Measurements from ENCODE around the gene SPATA6L.

The SPATA6L gene

GRCh38 chr9:4588721-4589120 lies 77.6 kb downstream of the SPATA6L start:
- POLR2A ChIA-PET = no interaction called here
- TF ChIP-seq, protein P1, sequence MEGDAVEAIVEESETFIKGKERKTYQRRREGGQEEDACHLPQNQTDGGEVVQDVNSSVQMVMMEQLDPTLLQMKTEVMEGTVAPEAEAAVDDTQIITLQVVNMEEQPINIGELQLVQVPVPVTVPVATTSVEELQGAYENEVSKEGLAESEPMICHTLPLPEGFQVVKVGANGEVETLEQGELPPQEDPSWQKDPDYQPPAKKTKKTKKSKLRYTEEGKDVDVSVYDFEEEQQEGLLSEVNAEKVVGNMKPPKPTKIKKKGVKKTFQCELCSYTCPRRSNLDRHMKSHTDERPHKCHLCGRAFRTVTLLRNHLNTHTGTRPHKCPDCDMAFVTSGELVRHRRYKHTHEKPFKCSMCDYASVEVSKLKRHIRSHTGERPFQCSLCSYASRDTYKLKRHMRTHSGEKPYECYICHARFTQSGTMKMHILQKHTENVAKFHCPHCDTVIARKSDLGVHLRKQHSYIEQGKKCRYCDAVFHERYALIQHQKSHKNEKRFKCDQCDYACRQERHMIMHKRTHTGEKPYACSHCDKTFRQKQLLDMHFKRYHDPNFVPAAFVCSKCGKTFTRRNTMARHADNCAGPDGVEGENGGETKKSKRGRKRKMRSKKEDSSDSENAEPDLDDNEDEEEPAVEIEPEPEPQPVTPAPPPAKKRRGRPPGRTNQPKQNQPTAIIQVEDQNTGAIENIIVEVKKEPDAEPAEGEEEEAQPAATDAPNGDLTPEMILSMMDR (IDR thresholded peaks at IDR 0.05; ENCODE audit: insufficient read depth, low read length, missing control alignments) = no peak
- no peak overlapping the region for H3K4me3 ChIP-seq (ENCODE audit: low read depth, low read length)
- no peak for DNase-seq (ENCODE audit: low read depth, low spot score)
- CTCF ChIA-PET = no interaction called here

DNA sequence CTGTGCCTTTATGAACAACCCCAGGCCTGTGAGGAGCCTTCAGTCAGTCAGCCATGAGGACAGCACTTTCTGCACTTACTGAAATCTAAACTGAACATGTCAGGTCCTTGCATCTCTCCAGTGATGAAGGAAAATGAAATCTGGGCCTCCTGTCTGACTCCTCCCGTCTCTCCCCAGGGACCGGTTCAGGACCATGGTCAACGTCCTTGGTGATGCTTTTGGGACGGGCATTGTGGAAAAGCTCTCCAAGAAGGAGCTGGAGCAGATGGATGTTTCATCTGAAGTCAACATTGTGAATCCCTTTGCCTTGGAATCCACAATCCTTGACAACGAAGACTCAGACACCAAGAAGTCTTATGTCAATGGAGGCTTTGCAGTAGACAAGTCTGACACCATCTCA lies 81.1 kb downstream of the SPATA6L start:
- no peak for DNase-seq (ENCODE audit: low read depth, low spot score)
- CTCF ChIA-PET = no interaction called here
- TF ChIP-seq, protein P1 (IDR thresholded peaks at IDR 0.05; ENCODE audit: insufficient read depth, low read length, missing control alignments) = no peak
- H3K4me3 ChIP-seq (ENCODE audit: low read depth, low read length) = no peak overlapping the region
- POLR2A ChIA-PET = no interaction called here

DNA sequence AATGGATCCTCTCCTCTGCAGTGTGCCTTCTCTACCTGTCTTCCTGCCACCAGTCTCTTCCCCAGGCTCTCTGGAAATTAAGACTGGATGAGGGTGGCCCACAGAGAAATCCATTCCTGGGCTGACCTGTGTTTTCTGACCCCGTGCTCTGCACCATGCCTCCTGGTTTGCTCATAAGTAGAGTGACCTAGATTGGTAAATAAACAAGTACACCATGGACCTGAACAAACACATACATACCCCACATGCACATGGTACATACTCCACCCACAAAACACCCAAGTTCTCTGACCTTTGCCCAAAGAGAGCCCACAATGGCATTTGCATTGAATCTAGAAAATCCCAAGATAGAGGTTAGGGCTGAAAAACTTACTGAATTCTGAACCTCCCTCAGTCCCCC lies 81.6 kb downstream of the SPATA6L start:
- ChIA-PET POLR2A (no interaction called here), CTCF (no interaction called here)
- no peak for DNase-seq (ENCODE audit: low read depth, low spot score)
- TF ChIP-seq, protein P1 (IDR thresholded peaks at IDR 0.05; ENCODE audit: insufficient read depth, low read length, missing control alignments) = no peak
- H3K4me3 ChIP-seq (ENCODE audit: low read depth, low read length) = no peak overlapping the region

DNA sequence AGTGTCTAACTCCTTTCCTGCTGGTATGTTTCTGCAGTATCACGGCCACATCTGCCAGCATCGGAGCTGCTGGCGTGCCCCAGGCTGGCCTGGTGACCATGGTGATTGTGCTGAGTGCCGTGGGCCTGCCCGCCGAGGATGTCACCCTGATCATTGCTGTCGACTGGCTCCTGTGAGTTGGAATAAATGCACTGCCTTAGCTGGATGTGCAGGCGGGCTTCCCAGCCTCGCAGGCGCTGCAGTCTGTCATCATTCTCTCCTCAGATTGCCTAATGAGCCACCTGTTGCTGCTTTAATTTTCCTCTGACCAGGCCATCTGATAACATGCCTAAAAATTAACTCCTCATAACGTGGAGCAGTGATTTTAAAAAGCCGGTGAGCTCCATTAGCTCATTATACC lies 83.3 kb downstream of the SPATA6L start:
- TF ChIP-seq, protein P1 (IDR thresholded peaks at IDR 0.05; ENCODE audit: insufficient read depth, low read length, missing control alignments) = no peak
- POLR2A ChIA-PET = interaction anchor here (0.5 kb wide), 1 partner anchor 16 kb away, joined by 3 read pairs; no protein-coding TSS in a partner anchor

DNA sequence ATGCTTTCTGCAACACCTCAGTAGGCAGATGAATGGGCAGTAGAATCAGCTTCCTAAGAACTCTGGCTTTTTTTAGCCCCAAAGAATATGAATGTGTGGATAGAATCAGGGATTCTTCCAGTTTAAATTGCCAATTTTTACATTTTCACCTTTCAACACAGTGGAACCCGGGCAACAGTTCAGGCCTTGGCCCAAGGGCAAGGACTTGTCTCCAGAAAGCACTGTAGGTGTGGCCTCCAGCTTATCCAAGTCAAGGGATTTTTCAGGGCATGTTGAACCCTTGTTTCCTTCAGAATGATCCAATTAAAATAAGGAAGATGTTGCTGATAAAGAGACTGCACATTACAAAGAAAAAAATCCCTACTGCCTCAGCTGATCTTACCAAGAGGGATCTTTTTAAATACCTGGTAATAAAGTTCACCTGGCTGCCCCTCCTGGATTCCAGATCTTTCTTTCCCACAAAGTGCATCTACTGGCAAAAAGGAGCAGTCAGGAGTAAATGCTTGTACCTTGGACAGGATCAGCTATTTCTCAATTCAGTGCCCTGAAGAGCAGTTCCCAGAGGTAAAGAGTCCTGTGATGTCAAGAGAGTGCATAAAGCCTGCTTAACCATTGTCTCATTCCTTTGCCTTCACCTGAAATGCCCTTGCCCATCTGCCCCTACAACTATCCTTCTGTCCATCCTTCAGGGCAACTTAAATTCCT lies 84.3 kb downstream of the SPATA6L start:
- TF ChIP-seq, protein P1 (IDR thresholded peaks at IDR 0.05; ENCODE audit: insufficient read depth, low read length, missing control alignments) = no peak
- ChIA-PET POLR2A (no interaction called here), CTCF (no interaction called here)
- DNase-seq (ENCODE audit: low read depth, low spot score) = no peak
- H3K4me3 ChIP-seq (ENCODE audit: low read depth, low read length) = no peak overlapping the region

More for the DNA sequence above, 83.3 kb downstream of the SPATA6L start:
- H3K4me3 ChIP-seq (ENCODE audit: low read depth, low read length) = no peak overlapping the region
- no peak for DNase-seq (ENCODE audit: low read depth, low spot score)
- CTCF ChIA-PET = no interaction called here

DNA sequence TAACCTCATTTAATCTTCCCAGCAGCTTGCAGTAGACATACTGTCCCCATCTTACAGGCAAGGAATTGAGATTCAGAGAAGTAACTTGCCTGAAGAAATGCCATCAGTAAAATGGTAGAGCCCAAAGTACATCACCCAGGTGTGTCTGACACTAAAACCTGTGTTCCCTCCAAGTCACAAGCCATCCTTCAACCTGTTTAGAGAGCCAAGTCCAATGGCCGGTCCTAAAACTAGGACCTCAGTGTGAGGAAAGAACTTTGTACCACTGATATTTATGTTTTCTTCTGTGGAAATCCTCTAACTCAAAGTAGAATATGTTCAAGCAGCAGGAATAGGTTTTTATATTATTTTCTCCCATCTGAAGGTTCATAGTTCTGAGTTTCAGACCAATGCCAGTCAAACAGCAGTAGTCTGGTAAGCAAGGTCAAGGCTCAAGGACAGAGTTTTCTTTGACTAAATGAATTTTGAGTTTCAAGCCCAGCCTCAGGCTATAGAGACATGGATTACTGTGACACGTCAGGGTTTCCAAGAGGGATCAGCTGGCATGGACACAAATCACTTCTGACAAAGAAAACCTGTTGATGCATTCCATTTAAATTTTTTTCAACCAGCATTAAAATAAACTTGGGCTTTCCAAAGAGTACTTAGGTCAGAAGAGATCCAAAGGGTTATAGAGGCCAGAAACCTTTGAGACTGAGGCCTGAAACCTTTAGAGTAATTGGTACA lies 85.1 kb downstream of the SPATA6L start:
- no peak overlapping the region for H3K4me3 ChIP-seq (ENCODE audit: low read depth, low read length)
- TF ChIP-seq, protein P1 (IDR thresholded peaks at IDR 0.05; ENCODE audit: insufficient read depth, low read length, missing control alignments) = no peak
- DNase-seq (ENCODE audit: low read depth, low spot score) = no peak
- CTCF ChIA-PET = interaction anchor here (1.1 to 1.2 kb wide), 2 partner anchors 12 to 23 kb away, joined by 3 to 4 read pairs; no protein-coding TSS in a partner anchor
- POLR2A ChIA-PET = no interaction called here

Data from AG04449 (cell line).